Measurements from ENCODE around the gene ARNT2.

GRCh38 chr15:80550219-80550907 lies 146.2 kb downstream of the ARNT2 start:
- TF ChIP-seq CTCF (conservative IDR thresholded peaks at IDR 0.05; ENCODE audit: low read length) (no peak), EZH2phosphoT487 (IDR thresholded peaks at IDR 0.05; ENCODE audit: borderline replicate concordance, low read depth, low read length) (no peak)

Measured in OCI-LY7 (cell line).